Right lung (tissue), 5 donors: Measurements from ENCODE around the gene RILPL1. TPM values are rescaled to one million over a fixed set of nuclear protein-coding genes. Genes with fewer than 3 reads are reported as not detected.
"Not testable (repeated sequence)": the region's sequence is repeated elsewhere in the genome, so short reads cannot be mapped to it uniquely, and the experiment has no call there.

ENCODE experiments used
- DNase-seq, 2 donors: peaks; one replicate each; pipeline ENCODE4 v3.0.0-alpha.2; 2013
- polyA plus RNA-seq, 5 donors: library from polyadenylated mRNA; unstranded; fragments of 120-200 nt; gene quantifications; one replicate each; pipeline versions ENCODE4 v1.2.1 to v1.2.3, GENCODE V29; 2013; ENCODE audit warnings: inconsistent platforms in 1 of 5, low replicate concordance in 1 of 5; ENCODE audit not compliant: insufficient read length in 5 of 5, insufficient read depth in 1 of 5

RILPL1 gene
- polyA plus RNA-seq, 5 donors, result 15.8 to 26.7 (median 22.6) TPM

GRCh38 chr12:123431951-123432817 lies 101.3 kb downstream of the RILPL1 start:
- not testable (repeated sequence) for DNase-seq

- not testable (repeated sequence) for DNase-seq
Observed at GRCh38 chr12:123429101-123429500, 104.4 kb downstream of the RILPL1 start.

GRCh38 chr12:123428591-123428990 lies 104.9 kb downstream of the RILPL1 start:
- DNase-seq, result no peak

- DNase-seq, result no peak
Observed at GRCh38 chr12:123427036-123427769, 106.3 kb downstream of the RILPL1 start.

GRCh38 chr12:123421314-123421713 lies 112.2 kb downstream of the RILPL1 start:
- DNase-seq, result no peak

Other genes starting within 250 kb of the RILPL1 start
- gene SBNO1, start 168.9 kb downstream of the RILPL1 start, polyA plus RNA-seq, result 10 to 100 TPM; 18.3 to 30.8 (median 29.5) TPM
- 10 to 100 TPM; 55.3 to 59.5 (median 56.0) TPM for gene KMT5A, start 149.6 kb downstream of the RILPL1 start, polyA plus RNA-seq
- 1 to 10 TPM; 4.5 to 5.8 (median 5.3) TPM for gene RILPL2, start 97.0 kb downstream of the RILPL1 start, polyA plus RNA-seq
- gene SNRNP35, start 75.6 kb downstream of the RILPL1 start, polyA plus RNA-seq, result 10 to 100 TPM; 32.1 to 40.4 (median 37.4) TPM
- gene TMED2, start 50.8 kb upstream of the RILPL1 start, polyA plus RNA-seq, result 100 to 1,000 TPM; 183 to 208 (median 198) TPM
- gene DDX55, start 68.4 kb upstream of the RILPL1 start, polyA plus RNA-seq, result 10 to 100 TPM; 40.4 to 45.7 (median 42.7) TPM
- gene EIF2B1, start 100.0 kb upstream of the RILPL1 start, polyA plus RNA-seq, result 10 to 100 TPM; 63.2 to 74.6 (median 64.2) TPM
- gene GTF2H3, start 100.1 kb upstream of the RILPL1 start, polyA plus RNA-seq, result 10 to 100 TPM; 27.6 to 45.5 (median 39.6) TPM
- 10 to 100 TPM; 19.6 to 28.6 (median 26.4) TPM for gene TCTN2, start 137.4 kb upstream of the RILPL1 start, polyA plus RNA-seq
- gene ATP6V0A2, start 178.6 kb upstream of the RILPL1 start, polyA plus RNA-seq, result 10 to 100 TPM; 17.2 to 25.3 (median 23.1) TPM
- 1 to 10 TPM; 3.3 to 8.5 (median 6.0) TPM for gene DNAH10, start 228.6 kb upstream of the RILPL1 start, polyA plus RNA-seq